GM18873 (cell line): ENCODE results near the gene ZNF333.

ENCODE experiments used
- ATAC-seq: cut with Tn5 transposase; IDR thresholded peaks from one replicate; pipeline ENCODE4 v1.9.1; 2021; ENCODE audit warnings: mild to moderate bottlenecking, moderate library complexity, moderate number of reproducible peaks; ENCODE audit not compliant: unreplicated experiment, low FRiP score

ZNF333 gene

DNA sequence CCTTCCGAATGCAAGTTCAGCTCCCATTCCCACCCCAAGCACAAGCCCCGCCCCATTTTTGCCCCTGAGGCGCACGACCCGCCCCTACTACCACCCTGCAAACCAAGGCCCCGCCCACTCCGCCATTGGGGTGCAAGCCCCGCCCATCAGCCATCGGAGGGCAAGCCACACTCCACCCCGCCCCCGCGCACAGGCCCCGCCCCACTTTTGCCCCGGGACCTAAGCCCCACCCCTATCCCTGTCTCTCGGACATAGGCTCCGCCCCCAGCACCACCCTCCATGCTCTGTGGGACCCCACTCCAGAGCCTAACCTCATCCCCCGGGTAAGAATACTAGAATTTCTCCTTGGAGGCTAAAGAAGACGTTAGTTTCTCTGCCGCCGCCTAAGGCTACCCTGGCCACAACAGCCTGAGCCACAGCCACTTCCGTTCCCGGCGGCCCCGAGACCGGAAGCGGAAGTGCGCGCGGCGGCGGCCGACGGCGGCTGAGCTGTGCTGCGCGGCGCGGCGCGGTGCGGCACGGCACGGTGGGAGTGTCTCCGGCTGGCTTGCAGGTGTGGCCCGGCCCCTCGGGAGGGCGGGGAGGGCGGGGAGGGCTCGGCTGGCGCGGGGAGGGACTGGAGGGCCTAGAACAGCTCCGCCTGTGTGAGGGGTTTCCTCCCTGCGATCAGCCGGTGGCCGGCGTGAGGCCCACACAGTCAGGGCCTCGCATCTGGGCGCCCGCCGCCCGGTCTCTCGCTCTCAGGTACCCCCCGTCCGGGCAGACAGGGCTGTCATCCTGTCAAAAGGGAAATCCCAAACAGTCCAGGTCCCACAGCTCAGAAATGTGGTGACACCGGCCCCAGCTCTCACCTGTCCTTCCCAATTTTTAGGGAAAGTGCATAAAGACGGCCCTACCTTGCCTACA is at the start of gene ZNF333:
Gene ZNF333 (plus strand): TSS at position 451 of the 906 bp plus-strand sequence. CDS start 3,444 bp downstream, outside the sequence.
- peak; percentile 74 for ATAC-seq

DNA sequence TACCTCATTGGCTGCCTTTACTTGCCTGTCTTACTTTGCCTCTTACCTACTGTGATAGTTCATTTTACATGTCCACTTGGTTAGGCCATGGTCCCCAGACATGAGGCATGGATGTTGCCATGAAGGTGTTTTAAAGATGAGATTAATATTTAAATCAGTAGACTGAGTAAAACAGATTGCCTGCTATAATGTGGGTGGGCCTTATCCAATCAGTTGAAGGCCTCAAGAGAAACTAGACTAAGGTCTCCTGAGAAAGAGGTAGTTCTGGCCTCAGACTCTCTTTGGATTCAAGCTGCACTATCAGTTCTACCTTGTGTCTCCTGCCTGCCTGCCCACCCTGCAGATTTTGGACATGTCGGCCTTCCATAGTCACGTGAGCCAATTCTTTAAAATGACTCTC is 41.3 kb upstream of the ZNF333 start:
- ATAC-seq: no peak

DNA sequence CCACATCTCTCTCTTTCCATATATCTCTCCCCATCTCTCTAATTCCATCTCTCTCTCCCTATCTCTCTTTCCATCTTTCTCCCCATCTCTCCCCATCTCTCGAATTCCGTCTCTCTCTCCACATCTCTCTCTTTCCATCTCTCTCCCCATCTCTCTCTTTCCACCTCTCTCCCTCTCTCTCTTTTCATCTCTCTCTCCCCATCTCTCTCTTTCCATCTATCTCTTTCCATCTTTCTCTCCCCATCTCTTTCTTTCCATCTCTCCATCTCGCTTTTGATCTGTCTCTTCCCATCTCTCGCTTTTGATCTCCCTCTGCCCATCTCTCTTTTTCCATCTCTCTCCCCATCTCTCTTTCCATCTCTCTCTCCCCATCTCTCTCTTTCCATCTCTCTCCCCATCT is 40.8 kb upstream of the ZNF333 start:
- no peak for ATAC-seq

DNA sequence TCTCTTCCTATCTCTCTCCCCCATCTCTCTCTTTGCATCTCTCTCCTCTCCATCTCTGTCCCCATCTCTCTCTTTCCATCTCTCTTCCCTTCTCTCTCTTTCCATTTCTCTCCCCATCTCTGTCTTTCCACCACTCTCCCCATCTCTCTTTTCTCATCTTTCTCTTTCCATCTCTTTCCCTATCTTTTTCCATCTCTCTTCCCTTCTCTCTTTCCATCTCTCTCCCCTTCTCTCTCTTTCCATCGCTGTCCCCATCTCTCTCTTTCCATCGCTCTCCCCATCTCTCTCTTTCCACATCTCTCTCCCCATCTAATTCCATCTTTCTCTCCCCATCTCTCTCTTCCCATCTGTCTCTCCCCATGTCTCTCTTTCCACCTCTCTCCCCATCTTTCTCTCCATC is 39.7 kb upstream of the ZNF333 start:
- ATAC-seq: no peak

DNA sequence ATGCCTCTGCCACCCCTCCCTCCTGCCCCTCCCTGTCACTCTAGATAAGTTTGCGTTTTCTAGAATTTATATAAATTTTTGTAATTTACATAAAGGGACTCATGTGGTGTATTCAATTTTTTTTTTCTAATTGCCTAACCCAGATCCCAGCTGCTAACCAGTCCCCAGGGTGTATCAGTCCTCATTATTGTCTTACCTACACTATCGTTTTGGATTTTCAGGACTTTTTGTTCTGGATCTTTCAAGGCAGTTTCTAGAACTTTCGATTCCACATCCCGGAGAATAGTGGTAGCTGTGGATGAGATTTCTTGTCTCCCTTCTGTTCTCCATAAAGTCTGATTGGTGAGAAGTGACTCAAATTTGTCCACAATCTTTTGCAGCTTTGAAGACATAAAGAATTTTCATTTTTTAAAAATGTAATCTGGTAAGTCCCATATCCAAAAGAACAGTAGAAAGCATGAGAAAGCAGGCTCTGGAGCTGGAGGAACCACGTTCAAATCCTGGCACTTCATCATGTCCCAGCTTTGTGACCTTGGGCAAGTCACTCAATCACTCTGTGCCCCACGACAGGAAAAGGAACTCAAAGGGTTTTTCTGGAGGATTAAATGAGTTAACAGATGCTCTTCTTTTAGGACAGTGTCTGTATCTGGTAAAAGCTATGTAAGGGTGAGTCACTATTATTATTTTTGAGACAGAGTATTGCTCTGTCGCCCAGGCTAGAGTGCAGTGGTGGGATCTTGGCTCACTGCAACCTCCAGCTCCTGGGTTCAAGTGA is 34.9 kb upstream of the ZNF333 start:
- no peak for ATAC-seq

DNA sequence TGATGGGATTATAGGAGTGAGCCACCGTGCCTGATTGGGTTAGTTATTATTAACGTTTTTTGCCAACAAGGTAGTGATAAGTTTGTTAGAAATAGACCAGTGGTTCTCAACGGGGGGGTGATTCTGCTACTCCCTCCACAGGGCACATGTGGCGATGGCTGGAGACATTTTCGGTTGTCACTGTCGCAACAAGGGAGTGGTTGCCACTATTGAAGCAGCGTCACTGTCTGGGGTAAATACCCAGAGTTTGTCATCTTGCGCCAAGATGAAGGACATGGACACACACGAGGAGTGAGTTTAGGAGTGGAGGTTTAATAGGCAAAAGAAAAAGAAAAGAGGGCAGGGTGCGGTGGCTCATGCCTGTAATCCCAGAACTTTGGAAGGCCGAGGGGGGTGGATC is 34.1 kb upstream of the ZNF333 start:
- no peak for ATAC-seq

- ATAC-seq: no peak
These were observed 29.9 kb upstream of the ZNF333 start for GRCh38 chr19:14659874-14660489.

GRCh38 chr19:14661372-14661924 is 28.4 kb upstream of the ZNF333 start:
- no peak for ATAC-seq

GRCh38 chr19:14669940-14670339 is 19.9 kb upstream of the ZNF333 start:
- ATAC-seq: no peak

DNA sequence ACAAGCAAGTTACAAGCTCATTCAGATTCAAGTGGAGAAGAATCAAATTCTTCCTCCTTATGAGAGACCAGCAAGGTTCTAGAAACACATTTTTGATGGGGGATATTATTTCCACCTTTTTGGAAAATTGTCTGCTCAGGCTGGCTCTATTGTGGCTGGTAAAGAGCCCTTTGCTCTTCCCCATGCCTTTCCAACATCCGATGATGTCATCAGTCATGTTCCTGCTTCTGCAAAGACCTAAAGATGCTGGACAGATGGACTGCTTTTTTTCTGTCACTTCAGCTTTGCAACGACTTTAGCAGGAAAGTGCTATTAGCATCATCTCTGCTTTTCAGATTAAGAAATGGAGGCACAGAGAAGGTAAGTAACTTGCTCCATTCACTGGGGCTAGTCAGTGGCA is 19.4 kb upstream of the ZNF333 start:
- ATAC-seq: no peak

DNA sequence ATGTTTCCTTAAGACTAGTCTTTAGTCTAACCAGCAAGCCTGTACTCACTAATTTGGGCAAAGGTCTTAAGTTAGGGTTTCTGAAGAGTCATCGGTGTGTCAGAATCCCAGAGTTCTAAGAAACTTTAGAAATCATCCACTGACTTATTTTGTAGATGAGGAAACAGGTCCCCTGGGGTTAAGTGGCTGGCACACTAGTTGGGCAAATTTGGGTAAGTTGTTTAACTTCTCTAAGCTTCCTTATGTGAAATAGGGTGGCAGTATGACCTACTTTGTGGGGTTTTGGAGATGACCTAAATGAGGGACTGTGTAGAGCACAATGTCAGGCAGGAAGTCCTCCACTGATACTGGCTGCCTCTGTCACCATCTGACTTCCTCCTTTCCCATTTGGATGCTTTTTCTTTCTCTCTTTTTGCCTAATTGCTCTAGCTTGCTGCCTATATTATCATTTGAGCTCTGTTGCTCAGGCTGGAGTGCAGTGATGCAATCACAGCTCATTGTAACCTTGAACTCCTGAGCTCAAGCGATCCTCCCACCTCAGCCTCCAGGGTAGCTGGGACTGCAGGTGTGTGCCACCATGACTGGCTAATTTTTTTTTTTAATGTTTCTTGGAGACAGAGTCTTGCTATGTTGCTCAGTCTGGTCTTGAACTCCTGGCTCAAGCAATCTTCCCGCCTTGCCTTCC is 17.5 kb upstream of the ZNF333 start:
- no peak for ATAC-seq

DNA sequence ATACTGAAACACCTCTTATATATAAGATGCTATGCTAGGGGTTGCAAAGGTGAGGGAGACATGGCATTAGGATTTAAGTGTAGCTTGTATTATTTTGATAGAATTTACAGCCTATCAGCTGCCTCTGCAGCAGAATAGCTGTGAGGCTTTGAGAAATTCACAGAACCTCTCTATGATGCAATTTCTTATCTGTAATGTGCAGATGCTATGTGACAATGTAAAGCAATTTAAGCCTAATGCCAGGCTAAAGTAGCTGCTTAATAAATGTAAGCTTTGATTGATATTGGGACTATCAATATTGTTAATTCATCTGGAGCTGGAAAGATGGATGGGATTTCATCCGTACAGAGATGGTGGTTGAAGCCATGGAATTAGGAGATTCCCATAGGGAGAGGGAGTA is 16.8 kb upstream of the ZNF333 start:
- no peak for ATAC-seq

DNA sequence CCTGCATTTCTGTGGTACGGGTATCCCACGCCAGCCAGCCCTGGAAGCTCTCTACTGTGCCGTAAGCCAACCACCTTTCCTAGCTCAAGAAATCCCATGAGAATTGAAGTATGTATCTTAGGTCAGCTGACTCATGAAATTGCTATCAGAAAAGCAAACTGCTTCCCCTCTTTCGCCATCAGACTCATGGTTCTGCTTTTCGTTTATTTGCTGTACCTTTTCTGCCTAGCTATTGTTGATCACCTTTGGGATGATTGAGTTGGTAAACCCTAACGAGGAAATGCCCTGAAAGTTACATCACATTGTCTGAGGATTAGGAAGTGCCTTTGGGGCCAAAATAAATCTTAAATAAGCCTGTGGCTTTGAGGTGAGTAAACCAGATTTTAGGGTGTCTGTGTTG is 15.1 kb upstream of the ZNF333 start, which contains the start of gene ADGRE3:
Gene ADGRE3 (minus strand): TSS at position 81 of the 400 bp plus-strand sequence. CDS start 74 bp downstream, at position 7.
- ATAC-seq: no peak

GRCh38 chr19:14676762-14677161 is 13.1 kb upstream of the ZNF333 start:
- no peak for ATAC-seq

DNA sequence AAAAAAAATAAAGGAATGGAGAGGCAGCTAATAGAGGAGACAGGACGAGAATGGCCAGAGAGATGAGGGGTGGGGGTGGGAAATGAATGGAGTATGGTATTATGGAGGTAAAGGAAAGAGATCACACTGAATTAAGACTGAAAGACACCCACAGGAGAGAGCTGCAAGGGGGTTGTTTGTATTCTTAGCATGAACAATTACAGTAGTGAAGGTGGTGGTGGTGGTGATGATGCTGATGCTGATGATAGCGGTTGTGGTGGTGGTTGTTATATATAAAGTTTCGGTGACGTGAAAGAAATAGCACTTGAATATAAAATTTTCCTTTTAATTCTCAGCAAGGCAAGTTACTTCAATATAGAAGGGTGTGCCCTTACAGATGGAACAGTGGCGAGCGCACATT is 12.4 kb upstream of the ZNF333 start:
- no peak for ATAC-seq

DNA sequence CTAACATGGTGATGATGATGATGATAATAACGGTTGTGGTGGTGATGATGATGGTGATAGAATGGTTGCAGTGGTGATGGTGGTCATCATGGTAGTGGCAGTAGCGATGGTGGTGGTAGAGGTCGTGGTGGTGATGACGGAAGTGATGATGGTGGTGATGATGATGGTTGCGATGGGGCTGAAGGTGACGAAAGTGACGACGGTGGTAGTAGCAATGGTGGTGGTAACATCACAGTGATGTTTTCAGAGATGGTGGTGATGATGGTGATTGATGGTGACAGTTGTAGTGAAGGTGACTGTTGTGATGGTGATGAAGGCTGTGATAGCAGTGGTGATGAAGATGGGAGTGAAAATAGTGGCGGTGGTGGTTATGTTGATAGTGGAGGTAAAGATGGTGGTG is 11.6 kb upstream of the ZNF333 start:
- ATAC-seq: no peak

DNA sequence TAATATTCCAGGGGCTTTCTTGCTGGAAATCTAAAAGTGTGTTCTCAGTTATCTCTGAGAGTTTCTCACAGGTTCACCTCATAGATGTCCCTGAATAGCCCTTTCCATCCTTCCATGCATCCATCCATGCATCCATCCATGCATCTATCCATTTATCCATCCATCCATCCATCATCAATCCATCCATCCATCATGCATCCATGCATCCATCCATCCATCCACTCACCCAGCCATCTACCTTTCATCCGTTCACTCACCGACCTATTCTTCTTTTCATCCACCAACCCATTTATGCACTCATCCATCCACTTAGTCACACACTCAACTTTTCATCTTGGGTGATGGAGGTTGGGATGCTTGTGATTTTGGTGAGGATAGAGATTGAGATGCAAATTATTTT is 7.8 kb upstream of the ZNF333 start:
- ATAC-seq: no peak

DNA sequence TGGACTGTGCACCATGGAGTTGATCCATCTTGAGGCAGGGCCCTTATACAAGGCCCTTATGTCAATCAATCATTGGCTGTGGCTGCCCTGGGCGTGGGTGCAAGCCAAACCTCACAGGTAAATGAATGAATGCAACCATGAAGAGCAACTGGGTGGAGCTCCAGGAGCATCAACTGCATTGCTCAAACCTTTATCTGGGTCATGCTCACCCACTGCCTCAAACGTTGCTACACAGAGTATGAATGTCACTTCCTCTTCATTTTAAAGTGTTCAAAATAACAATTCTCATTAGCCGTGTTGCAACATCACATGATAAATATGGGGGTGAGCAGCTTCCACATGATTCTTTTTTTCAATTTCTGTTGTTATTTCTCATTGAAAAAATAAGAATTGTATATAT is 6.4 kb upstream of the ZNF333 start:
- no peak for ATAC-seq

DNA sequence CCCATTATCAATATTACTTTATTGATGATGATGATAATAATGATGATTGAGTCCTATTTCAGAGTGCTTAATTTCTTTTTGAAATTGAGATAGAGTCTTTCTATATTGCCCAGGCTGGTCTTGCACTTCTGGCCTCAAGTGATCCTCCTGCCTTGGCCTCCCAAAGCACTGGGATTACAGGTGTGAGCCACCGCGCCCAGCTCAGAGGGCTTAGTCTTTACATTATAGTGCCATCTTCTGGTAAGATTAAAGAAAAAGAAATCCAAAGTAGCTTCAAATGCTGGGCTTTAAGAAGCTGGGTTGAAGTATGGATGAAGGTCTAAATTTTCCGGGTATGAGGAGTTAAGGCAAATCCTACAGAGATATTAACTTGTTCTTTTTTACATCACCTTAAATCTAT is 3.4 kb upstream of the ZNF333 start:
- ATAC-seq: no peak

DNA sequence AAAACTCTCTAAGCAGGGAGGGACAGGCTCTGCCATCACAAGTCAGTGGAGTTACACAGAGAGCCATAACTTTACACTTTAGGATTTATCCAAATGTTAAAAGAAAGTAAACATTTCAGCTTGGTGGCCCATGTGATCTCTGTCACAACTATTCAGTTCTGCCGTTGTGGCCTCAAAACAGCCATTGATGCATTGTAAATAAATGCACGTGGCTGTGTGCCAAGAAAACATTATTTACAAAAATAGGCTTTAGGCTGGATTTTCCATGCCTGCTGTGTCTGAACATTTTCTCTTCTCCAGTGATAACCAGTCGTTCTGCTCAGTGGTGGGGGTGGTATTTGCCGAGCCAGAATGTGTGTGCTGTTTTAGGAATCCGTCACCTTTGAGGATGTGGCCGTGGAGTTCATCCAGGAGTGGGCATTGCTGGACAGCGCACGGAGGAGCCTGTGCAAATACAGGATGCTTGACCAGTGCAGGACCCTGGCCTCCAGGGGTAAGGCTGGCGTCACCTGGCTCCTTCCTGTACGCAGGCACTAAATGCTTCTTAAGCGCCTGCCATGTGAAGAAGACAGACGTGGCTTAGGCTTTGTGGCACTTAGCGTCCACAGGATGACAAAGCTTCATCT is 4.9 kb downstream of the ZNF333 start:
- ATAC-seq: no peak
